GM18502 (cell line): ENCODE measurements around the gene PDE7B.
A peak's percentile ranks its signal among the peaks of the same experiment; 100 is the strongest.
"Not testable (repeated sequence)": the region's sequence is repeated elsewhere in the genome, so short reads cannot be mapped to it uniquely, and the experiment has no call there.

Experiments used
- ATAC-seq: cut with Tn5 transposase; IDR thresholded peaks from one replicate; pipeline ENCODE4 v1.9.1; 2021; ENCODE audit warnings: mild to moderate bottlenecking; ENCODE audit not compliant: unreplicated experiment, poor library complexity

Gene PDE7B

GRCh38 chr6:135842618-135843392 lies 8.7 kb upstream of the PDE7B start:
- ATAC-seq: no peak

- no peak for ATAC-seq
Observed at GRCh38 chr6:135850882-135851281, 619 bp upstream of the PDE7B start.

GRCh38 chr6:135852746-135853145 lies 1.2 kb downstream of the PDE7B start:
- no peak for ATAC-seq

- ATAC-seq: no peak
Observed at GRCh38 chr6:135853227-135853626, 1.7 kb downstream of the PDE7B start.

GRCh38 chr6:135853986-135854385 lies 2.5 kb downstream of the PDE7B start:
- ATAC-seq: no peak

- peak; percentile 41 for ATAC-seq
Observed at GRCh38 chr6:135854799-135855198, 3.3 kb downstream of the PDE7B start.

GRCh38 chr6:135858931-135859330 lies 7.4 kb downstream of the PDE7B start:
- ATAC-seq: no peak

GRCh38 chr6:135860361-135860760 lies 8.9 kb downstream of the PDE7B start:
- ATAC-seq: no peak

GRCh38 chr6:135861189-135861588 lies 9.7 kb downstream of the PDE7B start:
- peak; percentile 72 for ATAC-seq

- ATAC-seq: not testable (repeated sequence)
Observed at GRCh38 chr6:135864929-135865328, 13.4 kb downstream of the PDE7B start.

- ATAC-seq: no peak
Observed at GRCh38 chr6:135866445-135867123, 15.1 kb downstream of the PDE7B start.

- ATAC-seq: no peak
Observed at GRCh38 chr6:135867332-135867731, 15.8 kb downstream of the PDE7B start.

- no peak for ATAC-seq
Observed at GRCh38 chr6:135869857-135870256, 18.4 kb downstream of the PDE7B start.

- no peak for ATAC-seq
Observed at GRCh38 chr6:135870722-135871121, 19.2 kb downstream of the PDE7B start.

GRCh38 chr6:135871296-135871695 lies 19.8 kb downstream of the PDE7B start:
- no peak for ATAC-seq

GRCh38 chr6:135871878-135872277 lies 20.4 kb downstream of the PDE7B start:
- ATAC-seq: no peak

- no peak for ATAC-seq
Observed at GRCh38 chr6:135875446-135875845, 23.9 kb downstream of the PDE7B start.

GRCh38 chr6:135876058-135876457 lies 24.6 kb downstream of the PDE7B start:
- ATAC-seq: no peak

- ATAC-seq: no peak
Observed at GRCh38 chr6:135877666-135878065, 26.2 kb downstream of the PDE7B start.

- ATAC-seq: peak; percentile 95
Observed at GRCh38 chr6:135880066-135880972, 28.8 kb downstream of the PDE7B start.

GRCh38 chr6:135883045-135883444 lies 31.5 kb downstream of the PDE7B start:
- no peak for ATAC-seq
